ENCODE results near the gene ITGA1.

DNA sequence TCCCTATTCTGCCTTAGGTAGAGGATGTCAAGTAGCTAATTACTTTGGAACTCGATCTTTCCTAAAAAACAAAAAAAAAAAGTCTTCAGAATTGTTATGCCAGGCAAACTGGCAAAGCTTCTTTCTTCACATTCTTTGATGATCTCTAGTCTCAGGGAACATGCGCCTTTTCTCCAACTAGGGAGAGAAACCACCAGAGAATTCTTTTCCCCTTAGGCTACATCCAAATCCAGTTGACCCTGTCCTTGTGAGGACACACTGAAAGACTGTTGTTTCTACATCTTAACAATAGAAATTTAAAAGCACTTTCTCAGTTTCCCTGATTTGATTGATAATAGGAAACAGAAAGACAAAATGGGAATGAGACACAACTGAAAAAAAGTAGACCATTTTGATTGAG is 106.7 kb downstream of the ITGA1 start:
- TF ChIP-seq, protein P1, sequence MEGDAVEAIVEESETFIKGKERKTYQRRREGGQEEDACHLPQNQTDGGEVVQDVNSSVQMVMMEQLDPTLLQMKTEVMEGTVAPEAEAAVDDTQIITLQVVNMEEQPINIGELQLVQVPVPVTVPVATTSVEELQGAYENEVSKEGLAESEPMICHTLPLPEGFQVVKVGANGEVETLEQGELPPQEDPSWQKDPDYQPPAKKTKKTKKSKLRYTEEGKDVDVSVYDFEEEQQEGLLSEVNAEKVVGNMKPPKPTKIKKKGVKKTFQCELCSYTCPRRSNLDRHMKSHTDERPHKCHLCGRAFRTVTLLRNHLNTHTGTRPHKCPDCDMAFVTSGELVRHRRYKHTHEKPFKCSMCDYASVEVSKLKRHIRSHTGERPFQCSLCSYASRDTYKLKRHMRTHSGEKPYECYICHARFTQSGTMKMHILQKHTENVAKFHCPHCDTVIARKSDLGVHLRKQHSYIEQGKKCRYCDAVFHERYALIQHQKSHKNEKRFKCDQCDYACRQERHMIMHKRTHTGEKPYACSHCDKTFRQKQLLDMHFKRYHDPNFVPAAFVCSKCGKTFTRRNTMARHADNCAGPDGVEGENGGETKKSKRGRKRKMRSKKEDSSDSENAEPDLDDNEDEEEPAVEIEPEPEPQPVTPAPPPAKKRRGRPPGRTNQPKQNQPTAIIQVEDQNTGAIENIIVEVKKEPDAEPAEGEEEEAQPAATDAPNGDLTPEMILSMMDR (optimal IDR thresholded peaks at IDR 0.05 in 1 of 3, IDR thresholded peaks at IDR 0.05 in 1 of 3, conservative IDR thresholded peaks at IDR 0.05 in 1 of 3; ENCODE audit: extremely low read depth in 1 of 3, insufficient read depth in 2 of 3, low read length in 3 of 3) = no peak
- TF ChIP-seq EZH2 (IDR thresholded peaks at IDR 0.05; ENCODE audit: low read length) = no peak
